GM12878 (cell line): Measurements from ENCODE around the gene C21orf91.

Experiments used
- GABPA ChIP-seq: IDR thresholded peaks from 2 replicates; pipeline ENCODE4 v1.6.1; 2014; ENCODE audit warnings: antibody characterized with exemption, low read depth, mild to moderate bottlenecking, inconsistent platforms
- MEF2A ChIP-seq: IDR thresholded peaks from 2 replicates; pipeline ENCODE4 v1.6.1; 2011; ENCODE audit warnings: low read depth, mild to moderate bottlenecking, low read length, moderate library complexity; ENCODE audit not compliant: insufficient read depth
- POLR2A ChIP-seq: IDR thresholded peaks from 2 replicates; pipeline ENCODE4 v1.6.1; 2011; ENCODE audit warnings: low read depth, mild to moderate bottlenecking, low read length
- POLR2AphosphoS5 ChIP-seq: IDR thresholded peaks from 2 replicates; pipeline ENCODE4 v1.6.1; 2011; ENCODE audit warnings: mild to moderate bottlenecking, low read length, inconsistent platforms
- SMAD5 ChIP-seq: IDR thresholded peaks from 2 replicates; pipeline ENCODE4 v1.6.1; 2016; ENCODE audit warnings: antibody characterized with exemption, low read depth
- ZSCAN29 ChIP-seq: fragments of 450-650 bp; IDR thresholded peaks from 2 replicates; pipeline ENCODE4 v1.6.1; 2017; ENCODE audit warnings: mild to moderate bottlenecking, moderate library complexity
- ZZZ3 ChIP-seq: IDR thresholded peaks from 2 replicates; pipeline ENCODE4 v1.6.1; 2011; ENCODE audit warnings: low read depth; ENCODE audit not compliant: control insufficient read depth, insufficient read length
- TF ChIP-seq, protein P1 (sequence below), 3 experiments: IDR thresholded peaks in 2 of 3; conservative IDR thresholded peaks in 1 of 3; 2 replicates each; pipeline ENCODE4 v1.5.1; 2011; ENCODE audit warnings: low read depth in 3 of 3, low read length in 3 of 3, mild to moderate bottlenecking in 3 of 3, control low read depth in 2 of 3, moderate library complexity in 2 of 3, inconsistent platforms in 1 of 3, mixed read lengths in 1 of 3; ENCODE audit not compliant: control insufficient read depth in 2 of 3, insufficient read depth in 1 of 3; ENCODE audit errors: extremely low read depth in 1 of 3
- TF ChIP-seq, protein P2 (sequence below): IDR thresholded peaks from 2 replicates; pipeline ENCODE4 v1.6.1; 2011; ENCODE audit warnings: borderline replicate concordance, low read depth, mild to moderate bottlenecking, moderate library complexity, mixed read lengths, low read length; ENCODE audit not compliant: insufficient read depth; ENCODE audit errors: extremely low read length

DNA sequence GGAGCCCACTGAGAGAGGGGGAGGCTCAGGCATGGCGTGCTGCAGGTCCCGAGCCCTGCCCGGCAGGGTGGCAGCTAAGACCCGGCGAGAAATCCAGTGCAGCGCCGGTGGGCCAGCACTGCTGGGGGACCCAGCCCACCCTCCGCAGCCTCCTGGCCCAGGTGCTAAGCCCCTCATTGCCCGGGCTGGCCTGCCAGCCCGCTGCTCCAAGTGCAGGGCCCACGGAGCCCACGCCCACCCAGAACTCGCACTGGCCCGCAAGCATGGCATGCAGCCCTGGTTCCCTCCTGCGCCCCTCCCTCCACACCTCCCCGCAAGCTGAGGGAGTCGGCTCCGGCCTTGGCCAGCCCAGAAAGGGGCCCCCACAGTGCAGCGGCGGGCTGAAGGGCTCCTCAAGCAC, 61.5 kb downstream of the C21orf91 start:
- TF ChIP-seq, protein P1, sequence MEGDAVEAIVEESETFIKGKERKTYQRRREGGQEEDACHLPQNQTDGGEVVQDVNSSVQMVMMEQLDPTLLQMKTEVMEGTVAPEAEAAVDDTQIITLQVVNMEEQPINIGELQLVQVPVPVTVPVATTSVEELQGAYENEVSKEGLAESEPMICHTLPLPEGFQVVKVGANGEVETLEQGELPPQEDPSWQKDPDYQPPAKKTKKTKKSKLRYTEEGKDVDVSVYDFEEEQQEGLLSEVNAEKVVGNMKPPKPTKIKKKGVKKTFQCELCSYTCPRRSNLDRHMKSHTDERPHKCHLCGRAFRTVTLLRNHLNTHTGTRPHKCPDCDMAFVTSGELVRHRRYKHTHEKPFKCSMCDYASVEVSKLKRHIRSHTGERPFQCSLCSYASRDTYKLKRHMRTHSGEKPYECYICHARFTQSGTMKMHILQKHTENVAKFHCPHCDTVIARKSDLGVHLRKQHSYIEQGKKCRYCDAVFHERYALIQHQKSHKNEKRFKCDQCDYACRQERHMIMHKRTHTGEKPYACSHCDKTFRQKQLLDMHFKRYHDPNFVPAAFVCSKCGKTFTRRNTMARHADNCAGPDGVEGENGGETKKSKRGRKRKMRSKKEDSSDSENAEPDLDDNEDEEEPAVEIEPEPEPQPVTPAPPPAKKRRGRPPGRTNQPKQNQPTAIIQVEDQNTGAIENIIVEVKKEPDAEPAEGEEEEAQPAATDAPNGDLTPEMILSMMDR (IDR thresholded peaks at IDR 0.05 in 2 of 3, conservative IDR thresholded peaks at IDR 0.05 in 1 of 3; ENCODE audit: control insufficient read depth in 2 of 3, extremely low read depth in 1 of 3, insufficient read depth in 1 of 3, low read depth in 3 of 3, low read length in 3 of 3): no peak
- TF ChIP-seq, protein P2, sequence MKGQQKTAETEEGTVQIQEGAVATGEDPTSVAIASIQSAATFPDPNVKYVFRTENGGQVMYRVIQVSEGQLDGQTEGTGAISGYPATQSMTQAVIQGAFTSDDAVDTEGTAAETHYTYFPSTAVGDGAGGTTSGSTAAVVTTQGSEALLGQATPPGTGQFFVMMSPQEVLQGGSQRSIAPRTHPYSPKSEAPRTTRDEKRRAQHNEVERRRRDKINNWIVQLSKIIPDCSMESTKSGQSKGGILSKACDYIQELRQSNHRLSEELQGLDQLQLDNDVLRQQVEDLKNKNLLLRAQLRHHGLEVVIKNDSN: no peak
- TF ChIP-seq POLR2A: no peak
- no peak for TF ChIP-seq POLR2AphosphoS5
- TF ChIP-seq MEF2A: no peak
- no peak for TF ChIP-seq GABPA
- no peak for TF ChIP-seq SMAD5
- TF ChIP-seq ZZZ3: no peak
- no peak for TF ChIP-seq ZSCAN29
